ENCODE measurements around the gene ADAMTS2.

ADAMTS2 gene

DNA sequence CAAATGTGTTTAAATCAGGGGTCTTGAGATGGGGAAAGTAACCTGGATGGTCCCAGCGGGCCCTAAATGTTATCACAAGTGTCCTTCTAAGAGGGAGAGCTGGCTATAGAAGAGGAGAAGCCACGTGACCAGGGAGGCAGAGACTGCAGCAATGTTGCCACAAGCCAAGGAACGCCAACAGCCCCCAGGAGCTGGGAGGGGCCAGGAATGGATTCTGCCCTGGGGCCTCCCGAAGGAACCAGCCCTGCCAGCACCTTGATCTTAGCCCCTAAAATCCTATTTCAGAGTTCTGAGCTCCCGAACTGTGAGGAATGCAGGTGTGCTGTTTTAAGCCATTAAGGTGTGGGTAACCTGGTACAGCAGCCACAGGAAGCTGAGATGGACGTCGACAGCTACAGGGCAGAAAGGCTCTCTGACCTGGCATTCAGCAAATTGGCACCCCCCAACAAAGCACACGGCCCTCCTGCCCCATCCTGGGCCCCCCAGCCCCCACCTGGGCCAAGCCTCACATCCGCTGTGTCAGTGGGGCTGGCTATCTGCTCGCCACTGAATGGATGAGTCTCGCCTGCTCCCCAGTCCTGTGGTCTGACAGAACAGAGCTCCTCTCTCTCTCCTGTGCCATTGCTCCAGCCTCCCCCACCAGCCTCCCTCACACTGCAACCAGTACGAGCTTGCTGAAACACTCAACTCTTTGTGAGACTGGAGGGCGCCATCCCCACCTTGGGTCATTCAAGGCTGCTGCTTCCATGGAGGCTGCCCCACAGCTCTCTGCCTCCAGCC lies 78.8 kb downstream of the ADAMTS2 start:
- TF ChIP-seq CTCF (IDR thresholded peaks at IDR 0.05; ENCODE audit: extremely low read depth, insufficient read depth, missing control alignments), result no peak
- DNase-seq (ENCODE audit: low spot score), result no peak
- in situ Hi-C loops (cut with MboI; ENCODE audit: low pct_unique_long_range_greater_than_20kb, low sequenced_read_pairs, unreplicated experiment), result no loop called here

GRCh38 chr5:179265514-179266290 lies 79.6 kb downstream of the ADAMTS2 start:
- no peak for DNase-seq (ENCODE audit: low spot score)
- in situ Hi-C loops (cut with MboI; ENCODE audit: low pct_unique_long_range_greater_than_20kb, low sequenced_read_pairs, unreplicated experiment), result no loop called here

GRCh38 chr5:179264783-179265513 lies 80.3 kb downstream of the ADAMTS2 start:
- in situ Hi-C loops (cut with MboI; ENCODE audit: low pct_unique_long_range_greater_than_20kb, low sequenced_read_pairs, unreplicated experiment), result no loop called here
- TF ChIP-seq CTCF (IDR thresholded peaks at IDR 0.05; ENCODE audit: extremely low read depth, insufficient read depth, missing control alignments), result no peak
- no peak for DNase-seq (ENCODE audit: low spot score)

More at GRCh38 chr5:179265514-179266290, 79.6 kb downstream of the ADAMTS2 start:
- no peak for TF ChIP-seq CTCF (IDR thresholded peaks at IDR 0.05; ENCODE audit: extremely low read depth, insufficient read depth, missing control alignments)

DNA sequence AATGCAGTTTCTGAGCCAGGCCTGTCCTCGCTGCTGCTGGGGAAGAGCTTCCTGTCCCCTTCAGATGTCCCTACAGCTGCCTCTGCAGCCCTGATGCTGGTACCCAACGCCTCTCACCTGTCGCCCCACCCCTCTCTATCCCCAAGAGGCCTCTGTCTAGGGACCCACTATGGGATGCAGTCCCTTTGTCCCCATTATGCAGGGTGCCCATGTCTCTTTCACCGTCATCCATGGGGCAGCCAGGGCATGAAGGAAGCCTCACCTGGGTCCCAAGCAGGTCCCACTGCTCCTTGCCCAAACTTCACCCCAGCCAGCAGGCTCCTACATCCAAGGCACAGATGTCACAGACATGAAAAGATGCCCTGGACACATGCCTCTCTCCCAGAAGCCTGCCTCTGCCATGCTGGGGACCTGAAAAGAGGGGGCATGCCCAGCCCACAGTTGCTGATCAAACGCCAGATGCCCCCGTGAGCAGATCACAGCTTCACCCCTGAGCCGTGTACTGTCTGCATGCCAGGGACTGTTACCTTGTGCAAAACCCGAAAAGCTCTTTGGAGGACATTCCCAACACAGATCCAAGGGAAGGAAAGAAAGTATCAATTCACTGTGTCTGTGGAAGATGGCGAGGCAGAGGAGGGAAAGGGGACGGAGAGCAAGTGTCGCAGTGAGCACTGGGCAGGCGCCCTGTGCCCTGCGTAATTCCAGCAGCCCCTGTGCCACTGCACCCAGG lies 81.0 kb downstream of the ADAMTS2 start:
- in situ Hi-C loops (cut with MboI; ENCODE audit: low pct_unique_long_range_greater_than_20kb, low sequenced_read_pairs, unreplicated experiment), result no loop called here
- TF ChIP-seq CTCF (IDR thresholded peaks at IDR 0.05; ENCODE audit: extremely low read depth, insufficient read depth, missing control alignments), result no peak
- no peak for DNase-seq (ENCODE audit: low spot score)

- in situ Hi-C loops (cut with MboI; ENCODE audit: low pct_unique_long_range_greater_than_20kb, low sequenced_read_pairs, unreplicated experiment), result no loop called here
These were observed 81.7 kb downstream of the ADAMTS2 start for GRCh38 chr5:179263391-179264052.

More at GRCh38 chr5:179263391-179264052, 81.7 kb downstream of the ADAMTS2 start:
- TF ChIP-seq CTCF (IDR thresholded peaks at IDR 0.05; ENCODE audit: extremely low read depth, insufficient read depth, missing control alignments), result no peak
- DNase-seq (ENCODE audit: low spot score), result no peak

Measured in GM13977 (cell line).